Measurements from ENCODE around the gene HMGCL. TPM values are rescaled to one million over a fixed set of nuclear protein-coding genes. Genes with fewer than 3 reads are reported as not detected.
"Not testable (repeated sequence)": the region's sequence is repeated elsewhere in the genome, so short reads cannot be mapped to it uniquely, and the experiment has no call there.

Gene HMGCL
- total RNA-seq, 2 experiments from 2014 or later, result 8.9 to 9.6 TPM

DNA sequence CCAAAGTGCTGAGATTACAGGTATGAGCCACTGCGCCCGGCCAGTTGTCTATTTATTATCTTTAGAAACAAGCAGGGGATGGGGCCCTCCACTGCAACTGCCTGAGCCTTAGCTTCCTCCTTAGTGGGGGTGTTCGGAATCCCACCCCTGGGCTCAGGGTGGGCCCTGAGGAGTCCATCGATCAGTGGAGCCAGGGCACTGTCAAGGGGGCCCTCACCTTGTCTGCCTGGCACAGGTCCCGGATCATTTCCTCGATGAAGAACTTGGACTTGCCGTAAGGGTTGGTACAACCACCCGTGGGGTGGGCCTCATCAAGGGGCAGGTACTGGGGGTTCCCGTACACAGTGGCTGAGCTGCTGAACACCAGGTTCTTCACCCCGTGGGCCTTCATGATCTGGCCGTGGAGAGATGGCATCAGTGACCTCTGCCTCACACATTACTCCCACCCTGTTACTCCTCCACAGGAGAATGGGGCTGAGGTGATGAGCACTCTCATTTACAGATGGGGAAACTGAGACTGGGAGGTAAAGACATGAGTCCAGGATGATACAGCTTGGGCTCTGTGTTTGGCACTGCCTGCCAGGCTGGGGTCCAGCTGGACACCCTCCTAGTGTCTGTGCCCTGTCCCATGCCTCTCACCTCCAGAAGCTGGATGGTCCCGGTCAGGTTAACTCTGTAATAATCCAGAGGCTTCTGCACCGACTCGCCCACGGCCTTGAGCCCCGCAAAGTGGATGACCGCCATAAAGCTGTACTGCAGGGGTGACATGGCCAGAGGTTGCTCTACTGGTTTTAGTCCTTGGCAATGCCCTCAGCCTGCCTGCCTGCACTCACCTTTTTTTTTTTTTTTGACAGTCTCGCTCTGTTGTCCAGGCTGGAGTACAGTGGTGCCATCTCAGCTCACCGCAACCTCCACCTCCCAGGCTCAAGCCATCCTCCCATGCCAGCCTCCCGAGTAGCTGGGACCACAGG is 27.5 kb downstream of the HMGCL start:
- intact Hi-C loops (cut with DNase I, micrococcal nuclease), result loop anchor here in 1 of 2 experiments (10.0 kb wide), 1 partner anchor 1447 kb away; the partner anchor contains the start of gene RSRP1
- ChIA-PET CTCF (interaction anchor here (0.6 to 1.4 kb wide), 4 partner anchors 13 to 866 kb away, joined by 3 to 5 read pairs (median 4); no protein-coding TSS in a partner anchor), POLR2A (interaction anchor here (2.0 kb wide), 1 partner anchor 19 kb away, joined by 16 read pairs; the partner anchor contains the start of gene PITHD1)
- no peak overlapping the region for H3K27ac Mint-ChIP-seq
- H3K9me3 ChIP-seq (ENCODE audit: control insufficient read depth in 1 of 2, insufficient read depth in 1 of 2, low read length in 2 of 2), result no peaks in the 10 kb centered on the region
- no peak overlapping the region for H3K27ac ChIP-seq (ENCODE audit: low read depth in 1 of 2, low read length in 2 of 2)
- H3K36me3 Mint-ChIP-seq (ENCODE audit: low read depth), result peaks cover 20% of the 10 kb centered on the region
- TF ChIP-seq, protein P1, sequence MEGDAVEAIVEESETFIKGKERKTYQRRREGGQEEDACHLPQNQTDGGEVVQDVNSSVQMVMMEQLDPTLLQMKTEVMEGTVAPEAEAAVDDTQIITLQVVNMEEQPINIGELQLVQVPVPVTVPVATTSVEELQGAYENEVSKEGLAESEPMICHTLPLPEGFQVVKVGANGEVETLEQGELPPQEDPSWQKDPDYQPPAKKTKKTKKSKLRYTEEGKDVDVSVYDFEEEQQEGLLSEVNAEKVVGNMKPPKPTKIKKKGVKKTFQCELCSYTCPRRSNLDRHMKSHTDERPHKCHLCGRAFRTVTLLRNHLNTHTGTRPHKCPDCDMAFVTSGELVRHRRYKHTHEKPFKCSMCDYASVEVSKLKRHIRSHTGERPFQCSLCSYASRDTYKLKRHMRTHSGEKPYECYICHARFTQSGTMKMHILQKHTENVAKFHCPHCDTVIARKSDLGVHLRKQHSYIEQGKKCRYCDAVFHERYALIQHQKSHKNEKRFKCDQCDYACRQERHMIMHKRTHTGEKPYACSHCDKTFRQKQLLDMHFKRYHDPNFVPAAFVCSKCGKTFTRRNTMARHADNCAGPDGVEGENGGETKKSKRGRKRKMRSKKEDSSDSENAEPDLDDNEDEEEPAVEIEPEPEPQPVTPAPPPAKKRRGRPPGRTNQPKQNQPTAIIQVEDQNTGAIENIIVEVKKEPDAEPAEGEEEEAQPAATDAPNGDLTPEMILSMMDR (IDR thresholded peaks at IDR 0.05), result no peak
- ATAC-seq (ENCODE audit: poor library complexity) (no peak), DNase-seq (no peak)
- H3K4me1 ChIP-seq (ENCODE audit: insufficient read depth, low read length), result peaks cover 35% of the 10 kb centered on the region
- H3K4me1 Mint-ChIP-seq (ENCODE audit: low read depth), result peaks cover 18% of the 10 kb centered on the region
- no peaks in the 10 kb centered on the region for H3K9me3 Mint-ChIP-seq
- H3K4me3 Mint-ChIP-seq, result peak overlapping the region; percentile 51
- no peak overlapping the region for H3K4me3 ChIP-seq (ENCODE audit: low read length)
- H3K27me3 ChIP-seq (ENCODE audit: control insufficient read depth in 1 of 2, insufficient read depth in 2 of 2, low read length in 2 of 2), result no peaks in the 10 kb centered on the region
- H3K27me3 Mint-ChIP-seq, result no peaks in the 10 kb centered on the region
- peaks cover 33% of the 10 kb centered on the region for H3K36me3 ChIP-seq (ENCODE audit: insufficient read depth, low read length)

DNA sequence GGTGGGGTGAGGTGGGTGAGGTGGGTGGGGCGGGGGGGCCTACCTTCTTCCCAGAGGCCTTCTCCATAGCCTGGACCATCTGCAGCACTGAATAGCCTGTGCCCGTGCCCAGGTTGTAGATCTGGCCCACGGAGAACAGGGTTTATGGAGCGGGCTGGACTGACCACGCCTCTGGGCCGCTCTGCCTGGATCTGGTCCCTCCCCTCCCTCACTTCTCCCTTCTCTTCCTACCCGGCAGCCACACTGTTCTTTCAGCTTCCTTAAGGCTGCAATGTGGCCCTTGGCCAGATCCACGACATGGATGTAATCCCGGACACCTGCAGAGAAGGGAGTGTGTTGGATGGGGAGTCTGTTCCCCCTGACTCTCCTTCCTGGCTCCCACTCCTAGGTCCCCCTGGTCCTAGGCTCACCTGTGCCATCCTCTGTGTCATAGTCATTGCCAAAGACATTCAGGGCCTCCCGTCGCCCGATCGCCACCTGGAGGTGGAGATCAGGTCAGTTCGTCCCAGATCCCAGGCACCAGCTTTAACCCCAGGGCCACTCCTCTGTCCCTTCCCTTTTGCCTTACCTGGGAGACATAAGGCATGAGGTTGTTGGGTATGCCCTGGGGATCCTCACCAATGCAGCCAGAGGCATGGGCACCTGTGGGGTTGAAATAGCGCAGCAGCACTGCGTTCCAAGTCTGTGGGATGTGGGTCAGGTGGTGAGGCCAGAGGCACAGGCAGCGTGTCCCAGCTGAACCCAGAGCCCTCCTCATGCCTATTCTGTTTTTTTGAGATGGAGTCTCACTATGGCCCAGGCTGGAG is 28.6 kb downstream of the HMGCL start:
- peaks cover 27% of the 10 kb centered on the region for H3K4me1 Mint-ChIP-seq (ENCODE audit: low read depth)
- peaks cover 33% of the 10 kb centered on the region for H3K36me3 ChIP-seq (ENCODE audit: insufficient read depth, low read length)
- intact Hi-C loops (cut with DNase I, micrococcal nuclease), result loop anchor here in 1 of 2 experiments (10.0 kb wide), 1 partner anchor 1448 kb away; the partner anchor contains the start of gene RSRP1
- ChIA-PET CTCF (no interaction called here), POLR2A (no interaction called here)
- peak overlapping the region; percentile 51 for H3K4me3 Mint-ChIP-seq
- H3K27me3 Mint-ChIP-seq, result no peaks in the 10 kb centered on the region
- peaks cover 42% of the 10 kb centered on the region for H3K4me1 ChIP-seq (ENCODE audit: insufficient read depth, low read length)
- H3K27ac ChIP-seq (ENCODE audit: low read depth in 1 of 2, low read length in 2 of 2), result no peak overlapping the region
- H3K9me3 Mint-ChIP-seq, result no peaks in the 10 kb centered on the region
- H3K36me3 Mint-ChIP-seq (ENCODE audit: low read depth), result peaks cover 23% of the 10 kb centered on the region
- H3K27me3 ChIP-seq (ENCODE audit: control insufficient read depth in 1 of 2, insufficient read depth in 2 of 2, low read length in 2 of 2), result no peaks in the 10 kb centered on the region
- H3K4me3 ChIP-seq (ENCODE audit: low read length), result no peak overlapping the region
- no peak overlapping the region for H3K27ac Mint-ChIP-seq
- no peaks in the 10 kb centered on the region for H3K9me3 ChIP-seq (ENCODE audit: control insufficient read depth in 1 of 2, insufficient read depth in 1 of 2, low read length in 2 of 2)
- no peak for DNase-seq
- TF ChIP-seq, protein P1 (IDR thresholded peaks at IDR 0.05), result no peak
- ATAC-seq (ENCODE audit: poor library complexity), result no peak

DNA sequence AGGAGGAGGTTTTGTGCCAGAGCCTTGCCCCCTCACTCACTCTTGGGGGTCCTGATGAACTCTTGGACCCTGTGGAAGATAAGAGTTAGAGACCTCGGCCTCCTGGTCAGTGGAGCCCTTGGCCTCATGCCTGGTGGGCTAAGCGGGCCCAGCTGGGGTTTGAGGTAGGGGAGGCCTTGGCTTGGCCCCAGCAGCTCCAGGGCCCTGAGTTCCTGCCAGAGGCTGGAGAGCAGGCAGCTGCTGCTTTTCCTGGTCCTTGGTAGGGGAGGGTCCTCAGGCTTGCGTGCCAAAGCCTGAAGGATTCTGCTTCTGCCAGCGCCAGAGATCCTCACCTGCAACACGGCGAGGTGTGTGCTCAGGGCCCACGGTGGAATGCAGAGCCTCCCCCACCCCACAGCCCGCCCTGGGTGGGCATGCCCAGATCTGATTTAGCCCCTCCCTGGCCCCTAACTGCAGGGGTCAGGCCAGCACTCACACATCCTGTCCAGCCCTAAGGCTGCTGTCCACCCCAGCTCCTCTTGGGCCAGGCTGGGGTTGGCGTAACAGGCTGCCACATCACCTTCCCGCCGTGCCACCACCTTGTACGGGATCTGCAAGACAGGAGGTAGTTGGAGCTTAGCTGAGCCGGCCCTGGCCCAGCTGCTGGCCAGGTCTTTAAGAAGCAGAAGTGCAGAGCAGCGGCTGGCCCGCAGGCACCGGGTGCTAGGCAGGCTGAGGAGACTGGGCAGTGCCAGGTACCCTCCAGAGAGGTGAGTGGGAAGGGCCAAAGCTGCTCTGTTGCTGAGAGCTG is 29.4 kb downstream of the HMGCL start:
- H3K27ac Mint-ChIP-seq, result peak overlapping the region; percentile 49
- ChIA-PET CTCF (no interaction called here), POLR2A (no interaction called here)
- H3K9me3 ChIP-seq (ENCODE audit: control insufficient read depth in 1 of 2, insufficient read depth in 1 of 2, low read length in 2 of 2), result no peaks in the 10 kb centered on the region
- H3K27ac ChIP-seq (ENCODE audit: low read depth in 1 of 2, low read length in 2 of 2), result no peak overlapping the region
- TF ChIP-seq, protein P1 (IDR thresholded peaks at IDR 0.05), result no peak
- no peaks in the 10 kb centered on the region for H3K27me3 ChIP-seq (ENCODE audit: control insufficient read depth in 1 of 2, insufficient read depth in 2 of 2, low read length in 2 of 2)
- peaks cover 38% of the 10 kb centered on the region for H3K4me1 ChIP-seq (ENCODE audit: insufficient read depth, low read length)
- no peak for ATAC-seq (ENCODE audit: poor library complexity)
- no peak for DNase-seq
- intact Hi-C loops (cut with DNase I, micrococcal nuclease), result loop anchor here in 1 of 2 experiments (10.0 kb wide), 1 partner anchor 1449 kb away; the partner anchor contains the start of gene RSRP1
- H3K36me3 ChIP-seq (ENCODE audit: insufficient read depth, low read length), result peaks cover 33% of the 10 kb centered on the region
- no peak overlapping the region for H3K4me3 Mint-ChIP-seq
- H3K27me3 Mint-ChIP-seq, result no peaks in the 10 kb centered on the region
- H3K4me3 ChIP-seq (ENCODE audit: low read length), result no peak overlapping the region
- peaks cover 31% of the 10 kb centered on the region for H3K36me3 Mint-ChIP-seq (ENCODE audit: low read depth)
- H3K4me1 Mint-ChIP-seq (ENCODE audit: low read depth), result peaks cover 30% of the 10 kb centered on the region
- no peaks in the 10 kb centered on the region for H3K9me3 Mint-ChIP-seq

DNA sequence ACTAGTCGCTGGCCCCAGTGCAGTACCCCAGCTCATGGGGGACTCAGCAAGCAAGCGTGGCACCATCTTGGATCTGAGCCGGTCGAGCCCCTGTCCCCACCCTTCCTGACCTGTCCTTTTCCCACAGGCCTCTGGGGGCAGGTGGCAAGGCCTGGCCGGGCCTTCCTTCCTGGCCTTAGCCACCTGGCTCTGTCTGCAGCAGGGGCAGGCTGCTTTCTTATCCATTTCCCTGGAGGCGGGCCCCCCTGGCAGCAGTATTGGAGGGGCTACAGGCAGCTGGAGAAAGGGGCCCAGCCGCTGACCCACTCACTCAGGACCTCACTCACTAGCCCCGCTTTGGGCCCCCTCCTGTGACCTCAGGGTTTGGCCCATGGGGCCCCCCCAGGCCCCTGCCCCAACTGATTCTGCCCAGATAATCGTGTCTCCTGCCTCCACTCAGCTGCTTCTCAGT is 30.5 kb downstream of the HMGCL start:
- H3K4me1 ChIP-seq (ENCODE audit: insufficient read depth, low read length), result peaks cover 45% of the 10 kb centered on the region
- Mint-ChIP-seq H3K36me3 (ENCODE audit: low read depth) (peaks cover 34% of the 10 kb centered on the region), H3K4me3 (peak overlapping the region; percentile 25), H3K4me1 (ENCODE audit: low read depth) (peaks cover 30% of the 10 kb centered on the region)
- H3K27me3 ChIP-seq (ENCODE audit: control insufficient read depth in 1 of 2, insufficient read depth in 2 of 2, low read length in 2 of 2); H3K9me3 Mint-ChIP-seq; DNase-seq; H3K9me3 ChIP-seq (ENCODE audit: control insufficient read depth in 1 of 2, insufficient read depth in 1 of 2, low read length in 2 of 2); ATAC-seq (ENCODE audit: poor library complexity); H3K27ac Mint-ChIP-seq; POLR2A ChIA-PET; H3K4me3 ChIP-seq (ENCODE audit: low read length); H3K27me3 Mint-ChIP-seq; H3K27ac ChIP-seq (ENCODE audit: low read depth in 1 of 2, low read length in 2 of 2): not testable (repeated sequence)
- H3K36me3 ChIP-seq (ENCODE audit: insufficient read depth, low read length), result peaks cover 33% of the 10 kb centered on the region
- CTCF ChIA-PET, result interaction anchor here (1.9 kb wide), 1 partner anchor 23 kb away, joined by 4 read pairs; no protein-coding TSS in a partner anchor
- intact Hi-C loops (cut with DNase I, micrococcal nuclease), result loop anchor here in 1 of 2 experiments (10.0 kb wide), 1 partner anchor 1450 kb away; the partner anchor contains the start of gene RSRP1

Measured in CD4-positive, alpha-beta T cell (primary cell).